HepG2 (cell line): ENCODE results near the gene ANKRD62. TPM values are rescaled to one million over a fixed set of nuclear protein-coding genes. Genes with fewer than 3 reads are reported as not detected.

ENCODE experiments used
- HBP1 ChIP-seq: IDR thresholded peaks from 2 replicates; pipeline ENCODE4 v1.6.1; 2016; ENCODE audit warnings: low read depth, control low read depth
- KMT2A ChIP-seq: sonication (generic); formaldehyde crosslinking; IDR thresholded peaks from 2 replicates; pipeline ENCODE4 v1.4.0; 2020; ENCODE audit warnings: missing genetic modification reagents
- NR2F1 ChIP-seq, 2 experiments: fragments of 450-650 bp in 1 of 2; formaldehyde crosslinking in 1 of 2; IDR thresholded peaks; 2 replicates each; pipeline versions ENCODE4 v1.5.0 to v1.6.1; 2016 to 2020; ENCODE audit warnings: mild to moderate bottlenecking in 1 of 2, missing compliant biosample characterization in 1 of 2, missing genetic modification reagents in 1 of 2, moderate library complexity in 1 of 2
- RARA ChIP-seq: IDR thresholded peaks from 2 replicates; pipeline ENCODE4 v1.6.1; 2016; ENCODE audit warnings: missing genetic modification reagents, missing compliant biosample characterization
- RFXANK ChIP-seq: IDR thresholded peaks from 2 replicates; pipeline ENCODE4 v1.6.1; 2016
- SAFB2 ChIP-seq: sonication (generic); formaldehyde crosslinking; IDR thresholded peaks from 2 replicates; pipeline ENCODE4 v1.5.1; 2020; ENCODE audit warnings: missing genetic modification reagents, low read depth, mild to moderate bottlenecking, borderline replicate concordance
- SKI ChIP-seq: fragments of 450-650 bp; IDR thresholded peaks from one replicate; pipeline ENCODE4 v1.6.1; 2018; ENCODE audit warnings: mild to moderate bottlenecking; ENCODE audit not compliant: partially characterized antibody
- ZKSCAN8 ChIP-seq: IDR thresholded peaks from 2 replicates; pipeline ENCODE4 v1.6.1; 2016; ENCODE audit warnings: borderline replicate concordance, missing genetic modification reagents, missing compliant biosample characterization
- ZNF224 ChIP-seq: sonication (generic); formaldehyde crosslinking; IDR thresholded peaks from 2 replicates; pipeline ENCODE4 v1.5.0; 2020; ENCODE audit warnings: mild to moderate bottlenecking, missing genetic modification reagents
- ZNF337 ChIP-seq: sonication (generic); formaldehyde crosslinking; IDR thresholded peaks from 2 replicates; pipeline ENCODE4 v1.5.1; 2020; ENCODE audit warnings: missing genetic modification reagents, low read depth, mild to moderate bottlenecking, borderline replicate concordance
- ZNF383 ChIP-seq: sonication (generic); formaldehyde crosslinking; IDR thresholded peaks from 2 replicates; pipeline ENCODE4 v1.4.0; 2020; ENCODE audit warnings: missing genetic modification reagents, mild to moderate bottlenecking, borderline replicate concordance
- ZNF557 ChIP-seq: sonication (generic); formaldehyde crosslinking; IDR thresholded peaks from 2 replicates; pipeline ENCODE4 v1.4.0; 2020; ENCODE audit warnings: missing genetic modification reagents
- ZNF597 ChIP-seq: sonication (generic); formaldehyde crosslinking; IDR thresholded peaks from 2 replicates; pipeline ENCODE4 v1.5.0; 2020; ENCODE audit warnings: missing genetic modification reagents
- ZNF616 ChIP-seq: sonication (generic); formaldehyde crosslinking; IDR thresholded peaks from 2 replicates; pipeline ENCODE4 v1.5.0; 2020; ENCODE audit warnings: low read depth, mild to moderate bottlenecking, missing genetic modification reagents
- polyA plus RNA-seq, 8 experiments: library from polyadenylated mRNA; depleted of rRNA in 3 of 8; stranded (reverse) in 7 of 8; unstranded in 1 of 8; fragments of >200 nt; fragmentation: Illumina TruSeq in 4 of 8; extraction: Trizol in 4 of 8; gene quantifications; 2 replicates each; pipeline versions ENCODE4 v1.2.1 to v1.2.3, GENCODE V29; 2011 to 2016; ENCODE audit warnings: low read depth in 4 of 8, missing spikeins in 1 of 8, mixed read lengths in 1 of 8; ENCODE audit not compliant: insufficient read depth in 1 of 8
- total RNA-seq, 5 experiments: library from RNA; depleted of rRNA; stranded (reverse); fragments of >200 nt; fragmentation: Illumina TruSeq; extraction: Trizol; gene quantifications; 2 replicates each; pipeline ENCODE4 v1.2.3, GENCODE V29; 2016; ENCODE audit warnings: low read depth in 1 of 5
- TF ChIP-seq, protein P1 (sequence below): IDR thresholded peaks from 2 replicates; pipeline ENCODE4 v1.6.1; 2016; ENCODE audit warnings: low read depth, missing genetic modification reagents, missing compliant biosample characterization
- TF ChIP-seq, protein P2 (sequence below): sonication (generic); formaldehyde crosslinking; IDR thresholded peaks from 2 replicates; pipeline ENCODE4 v1.5.0; 2020; ENCODE audit warnings: missing genetic modification reagents, mild to moderate bottlenecking, borderline replicate concordance
- TF ChIP-seq, protein P3 (sequence below): IDR thresholded peaks from 2 replicates; pipeline ENCODE4 v1.6.1; 2016; ENCODE audit warnings: low read depth, borderline replicate concordance
- TF ChIP-seq, protein P4 (sequence below): sonication (generic); formaldehyde crosslinking; IDR thresholded peaks from 2 replicates; pipeline ENCODE4 v1.5.0; 2020; ENCODE audit warnings: mild to moderate bottlenecking, missing genetic modification reagents, borderline replicate concordance

ANKRD62 gene
- total and polyA plus RNA-seq, 2 of the 13 experiments (the other 11 are each of a cell fraction or from before 2014, with no cell fraction given): not detected

- TF ChIP-seq, protein P1, sequence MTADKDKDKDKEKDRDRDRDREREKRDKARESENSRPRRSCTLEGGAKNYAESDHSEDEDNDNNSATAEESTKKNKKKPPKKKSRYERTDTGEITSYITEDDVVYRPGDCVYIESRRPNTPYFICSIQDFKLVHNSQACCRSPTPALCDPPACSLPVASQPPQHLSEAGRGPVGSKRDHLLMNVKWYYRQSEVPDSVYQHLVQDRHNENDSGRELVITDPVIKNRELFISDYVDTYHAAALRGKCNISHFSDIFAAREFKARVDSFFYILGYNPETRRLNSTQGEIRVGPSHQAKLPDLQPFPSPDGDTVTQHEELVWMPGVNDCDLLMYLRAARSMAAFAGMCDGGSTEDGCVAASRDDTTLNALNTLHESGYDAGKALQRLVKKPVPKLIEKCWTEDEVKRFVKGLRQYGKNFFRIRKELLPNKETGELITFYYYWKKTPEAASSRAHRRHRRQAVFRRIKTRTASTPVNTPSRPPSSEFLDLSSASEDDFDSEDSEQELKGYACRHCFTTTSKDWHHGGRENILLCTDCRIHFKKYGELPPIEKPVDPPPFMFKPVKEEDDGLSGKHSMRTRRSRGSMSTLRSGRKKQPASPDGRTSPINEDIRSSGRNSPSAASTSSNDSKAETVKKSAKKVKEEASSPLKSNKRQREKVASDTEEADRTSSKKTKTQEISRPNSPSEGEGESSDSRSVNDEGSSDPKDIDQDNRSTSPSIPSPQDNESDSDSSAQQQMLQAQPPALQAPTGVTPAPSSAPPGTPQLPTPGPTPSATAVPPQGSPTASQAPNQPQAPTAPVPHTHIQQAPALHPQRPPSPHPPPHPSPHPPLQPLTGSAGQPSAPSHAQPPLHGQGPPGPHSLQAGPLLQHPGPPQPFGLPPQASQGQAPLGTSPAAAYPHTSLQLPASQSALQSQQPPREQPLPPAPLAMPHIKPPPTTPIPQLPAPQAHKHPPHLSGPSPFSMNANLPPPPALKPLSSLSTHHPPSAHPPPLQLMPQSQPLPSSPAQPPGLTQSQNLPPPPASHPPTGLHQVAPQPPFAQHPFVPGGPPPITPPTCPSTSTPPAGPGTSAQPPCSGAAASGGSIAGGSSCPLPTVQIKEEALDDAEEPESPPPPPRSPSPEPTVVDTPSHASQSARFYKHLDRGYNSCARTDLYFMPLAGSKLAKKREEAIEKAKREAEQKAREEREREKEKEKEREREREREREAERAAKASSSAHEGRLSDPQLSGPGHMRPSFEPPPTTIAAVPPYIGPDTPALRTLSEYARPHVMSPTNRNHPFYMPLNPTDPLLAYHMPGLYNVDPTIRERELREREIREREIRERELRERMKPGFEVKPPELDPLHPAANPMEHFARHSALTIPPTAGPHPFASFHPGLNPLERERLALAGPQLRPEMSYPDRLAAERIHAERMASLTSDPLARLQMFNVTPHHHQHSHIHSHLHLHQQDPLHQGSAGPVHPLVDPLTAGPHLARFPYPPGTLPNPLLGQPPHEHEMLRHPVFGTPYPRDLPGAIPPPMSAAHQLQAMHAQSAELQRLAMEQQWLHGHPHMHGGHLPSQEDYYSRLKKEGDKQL: no peak
- no peak for TF ChIP-seq ZNF383 (CRISPR knock-in tag)
- TF ChIP-seq SAFB2: no peak
- no peak for TF ChIP-seq KMT2A
- TF ChIP-seq RFXANK (CRISPR knock-in tag): no peak
- TF ChIP-seq, protein P2, sequence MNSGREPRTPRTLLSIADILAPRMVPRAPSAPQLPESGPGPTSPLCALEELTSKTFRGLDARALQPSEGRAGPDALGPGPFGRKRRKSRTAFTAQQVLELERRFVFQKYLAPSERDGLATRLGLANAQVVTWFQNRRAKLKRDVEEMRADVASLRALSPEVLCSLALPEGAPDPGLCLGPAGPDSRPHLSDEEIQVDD (CRISPR knock-in tag): no peak
- TF ChIP-seq ZNF616 (CRISPR knock-in tag): no peak
- no peak for TF ChIP-seq ZKSCAN8 (CRISPR knock-in tag)
- no peak for TF ChIP-seq ZNF224 (CRISPR knock-in tag)
- TF ChIP-seq RARA (CRISPR knock-in tag): peak; percentile 37; the same call in 1 of the 2 replicates
- TF ChIP-seq NR2F1 (CRISPR knock-in tag; IDR thresholded peaks at IDR 0.05): no peak
- TF ChIP-seq HBP1 (CRISPR knock-in tag): no peak
- TF ChIP-seq ZNF597 (CRISPR knock-in tag): no peak
- TF ChIP-seq, protein P3, sequence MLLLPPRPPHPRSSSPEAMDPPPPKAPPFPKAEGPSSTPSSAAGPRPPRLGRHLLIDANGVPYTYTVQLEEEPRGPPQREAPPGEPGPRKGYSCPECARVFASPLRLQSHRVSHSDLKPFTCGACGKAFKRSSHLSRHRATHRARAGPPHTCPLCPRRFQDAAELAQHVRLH (CRISPR knock-in tag): no peak
- TF ChIP-seq, protein P4, sequence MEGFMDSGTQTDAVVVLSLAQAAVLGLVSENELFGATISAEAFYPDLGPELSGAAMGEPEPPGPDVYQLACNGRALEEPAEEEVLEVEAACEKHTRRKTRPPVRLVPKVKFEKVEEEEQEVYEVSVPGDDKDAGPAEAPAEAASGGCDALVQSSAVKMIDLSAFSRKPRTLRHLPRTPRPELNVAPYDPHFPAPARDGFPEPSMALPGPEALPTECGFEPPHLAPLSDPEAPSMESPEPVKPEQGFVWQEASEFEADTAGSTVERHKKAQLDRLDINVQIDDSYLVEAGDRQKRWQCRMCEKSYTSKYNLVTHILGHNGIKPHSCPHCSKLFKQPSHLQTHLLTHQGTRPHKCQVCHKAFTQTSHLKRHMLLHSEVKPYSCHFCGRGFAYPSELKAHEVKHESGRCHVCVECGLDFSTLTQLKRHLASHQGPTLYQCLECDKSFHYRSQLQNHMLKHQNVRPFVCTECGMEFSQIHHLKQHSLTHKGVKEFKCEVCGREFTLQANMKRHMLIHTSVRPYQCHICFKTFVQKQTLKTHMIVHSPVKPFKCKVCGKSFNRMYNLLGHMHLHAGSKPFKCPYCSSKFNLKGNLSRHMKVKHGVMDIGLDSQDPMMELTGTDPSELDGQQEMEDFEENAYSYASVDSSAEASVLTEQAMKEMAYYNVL: no peak
- TF ChIP-seq ZNF557 (CRISPR knock-in tag): no peak
- no peak for TF ChIP-seq ZNF337 (CRISPR knock-in tag)
- TF ChIP-seq SKI: no peak
Measured at GRCh38 chr18:12086677-12087470, 6.8 kb upstream of the ANKRD62 start (continued).
